Ureter (tissue), 1 donor: ENCODE results near the gene NOCT. TPM values are rescaled to one million over a fixed set of nuclear protein-coding genes. Genes with fewer than 3 reads are reported as not detected.
"Not testable (repeated sequence)": the region's sequence is repeated elsewhere in the genome, so short reads cannot be mapped to it uniquely, and the experiment has no call there.

Experiments
- DNase-seq: peaks from one replicate; pipeline ENCODE4 v3.0.0-alpha.2; 2020; ENCODE audit warnings: low spot score
- total RNA-seq: library from RNA; stranded (reverse); gene quantifications from one replicate; pipeline ENCODE4 v1.2.4, GENCODE V29; 2023
- donor health status: DM: yes; HTN: yes; CAD: no.

Gene NOCT
- total RNA-seq, 1 donor from 2014 or later: 4.8 TPM

DNA sequence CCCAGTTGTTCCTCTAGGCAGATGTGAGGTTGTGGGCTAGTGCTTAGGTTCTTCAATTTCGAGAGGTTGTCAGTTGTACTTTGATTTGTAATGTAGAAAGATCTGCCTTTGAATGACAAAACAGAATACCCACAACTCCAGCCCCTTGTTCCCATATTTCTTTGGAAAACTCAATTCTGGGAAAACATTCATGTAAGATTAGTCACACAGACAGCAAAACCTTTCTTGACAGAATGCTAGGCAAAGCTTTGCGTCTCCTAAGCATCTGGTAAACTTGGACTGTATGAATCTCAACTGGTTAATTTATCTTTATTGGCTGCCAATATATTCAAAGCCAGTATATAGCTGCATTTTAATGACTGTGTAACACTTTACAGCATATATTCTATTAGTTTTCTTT, 34.9 kb downstream of the NOCT start:
- DNase-seq: no peak

DNA sequence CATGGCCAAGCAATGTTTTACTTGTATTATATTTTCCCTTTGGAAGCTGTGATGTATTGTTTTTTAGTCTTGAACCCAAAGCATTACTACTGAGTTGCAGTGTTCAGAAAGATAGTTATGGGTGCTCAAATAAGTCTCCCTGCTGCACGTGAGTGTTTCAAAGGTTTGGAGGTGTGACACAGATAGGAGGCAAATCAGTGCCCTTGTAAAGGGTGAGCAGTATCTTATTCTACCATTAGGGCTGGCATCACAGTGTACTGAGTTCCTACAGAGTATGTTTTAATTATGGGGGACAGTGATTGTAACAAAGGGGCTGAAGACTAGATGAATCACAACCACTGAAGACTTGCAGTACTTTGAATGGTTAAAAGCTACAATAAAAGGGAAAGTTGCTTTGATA, 38.3 kb downstream of the NOCT start:
- no peak for DNase-seq

- DNase-seq: no peak
Observed at GRCh38 chr4:139054791-139055505, 39.4 kb downstream of the NOCT start.

- DNase-seq: not testable (repeated sequence)
Observed at GRCh38 chr4:139059026-139059425, 43.4 kb downstream of the NOCT start.

- DNase-seq: no peak
Observed at GRCh38 chr4:139060591-139060990, 45.0 kb downstream of the NOCT start.

- no peak for DNase-seq
Observed at GRCh38 chr4:139076016-139076744, 60.6 kb downstream of the NOCT start.

GRCh38 chr4:139077567-139078355, 62.2 kb downstream of the NOCT start:
- no peak for DNase-seq

- DNase-seq: no peak
Observed at GRCh38 chr4:139078926-139079325, 63.3 kb downstream of the NOCT start.

DNA sequence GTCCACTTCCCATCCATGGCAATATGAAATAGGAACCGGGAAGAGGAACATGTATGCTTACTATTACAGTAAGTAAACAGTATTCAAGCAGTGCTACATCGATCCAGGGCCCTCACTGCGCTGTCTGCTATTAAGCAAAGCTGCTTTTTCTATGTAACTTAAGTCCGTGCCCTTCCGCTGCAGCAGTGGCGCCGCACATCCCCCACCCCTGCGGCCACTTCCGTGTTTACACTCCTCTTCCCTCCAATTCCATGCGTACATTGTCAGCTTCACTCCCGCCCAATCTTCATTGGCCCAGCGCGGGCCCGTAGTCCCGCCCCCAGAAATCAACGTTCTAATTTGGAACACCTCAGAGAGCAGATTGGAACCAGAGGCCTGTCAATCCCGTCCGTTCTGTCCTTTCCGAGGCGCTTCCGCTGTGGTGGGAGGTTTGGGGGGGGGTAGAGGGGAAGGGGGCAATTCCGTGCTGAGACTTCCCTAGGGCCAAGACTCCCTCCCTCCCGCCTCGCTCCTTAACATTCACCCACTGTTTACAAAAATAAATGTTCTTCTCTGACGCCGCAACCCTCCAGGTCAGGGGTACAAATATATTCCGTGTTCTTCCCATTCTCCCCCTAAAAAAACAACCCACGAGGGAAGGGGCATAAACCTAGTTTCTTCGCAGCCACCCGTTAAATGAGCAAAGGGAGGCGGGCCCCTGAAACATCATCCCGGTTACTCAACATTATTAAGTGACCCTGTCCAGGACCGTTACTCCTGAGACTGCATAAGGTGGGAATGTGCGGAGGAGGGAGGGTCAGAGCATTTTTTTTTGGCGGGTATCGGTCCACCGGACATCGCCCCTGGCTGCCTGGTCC, 67.4 kb downstream of the NOCT start:
- peak; percentile 97 for DNase-seq

DNA sequence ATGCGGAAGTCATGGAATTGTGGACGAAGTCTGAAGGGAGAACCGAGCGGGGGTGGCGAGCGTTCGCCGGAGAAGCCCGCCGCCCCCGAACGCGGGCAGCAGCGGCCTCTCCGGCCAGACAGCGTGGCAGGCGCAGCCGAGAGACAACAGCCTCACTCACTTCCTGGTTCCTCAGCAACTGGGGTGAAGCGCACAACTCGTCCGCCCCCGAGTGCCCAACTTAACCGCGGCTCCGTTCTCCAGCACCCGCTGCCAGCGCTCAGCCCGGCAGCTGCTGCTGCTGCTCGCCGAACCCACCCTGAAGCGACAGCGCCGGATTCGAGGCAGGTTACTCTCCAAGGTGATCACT, 68.0 kb downstream of the NOCT start:
- no peak for DNase-seq

- DNase-seq: peak; percentile 91
Observed at GRCh38 chr4:139083956-139084803, 68.6 kb downstream of the NOCT start.

DNA sequence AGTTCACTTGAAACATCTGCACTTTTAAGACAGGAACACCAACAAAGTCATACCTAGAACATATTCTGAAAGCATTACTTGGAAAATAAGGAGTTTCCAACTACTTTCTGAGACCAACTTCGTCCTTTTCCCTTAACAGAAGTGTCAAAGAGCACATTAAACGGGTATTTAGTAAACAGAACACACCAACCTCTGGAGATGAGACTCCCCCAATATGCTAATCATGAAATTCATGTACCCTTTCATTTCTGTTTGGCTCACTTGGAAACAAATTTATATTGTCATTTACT, 69.2 kb downstream of the NOCT start:
- DNase-seq: no peak

DNA sequence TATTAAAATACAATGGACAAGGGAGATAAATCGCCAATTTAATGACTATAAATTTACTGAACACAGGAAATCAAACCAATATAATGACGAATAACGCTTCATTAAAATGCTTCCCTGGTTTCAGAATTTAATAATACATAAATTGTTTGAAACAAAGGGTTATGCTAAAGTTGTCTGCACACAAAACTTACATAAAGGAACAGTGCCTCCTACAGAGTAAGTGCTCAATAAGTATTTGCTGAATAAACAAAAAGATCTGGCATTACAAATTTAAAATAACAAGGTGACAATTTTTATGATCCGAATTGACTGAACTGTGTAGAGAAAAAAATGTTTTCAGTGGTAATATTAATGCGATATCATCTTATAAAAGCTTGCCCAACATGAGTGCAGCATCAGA, 69.6 kb downstream of the NOCT start:
- DNase-seq: no peak

DNA sequence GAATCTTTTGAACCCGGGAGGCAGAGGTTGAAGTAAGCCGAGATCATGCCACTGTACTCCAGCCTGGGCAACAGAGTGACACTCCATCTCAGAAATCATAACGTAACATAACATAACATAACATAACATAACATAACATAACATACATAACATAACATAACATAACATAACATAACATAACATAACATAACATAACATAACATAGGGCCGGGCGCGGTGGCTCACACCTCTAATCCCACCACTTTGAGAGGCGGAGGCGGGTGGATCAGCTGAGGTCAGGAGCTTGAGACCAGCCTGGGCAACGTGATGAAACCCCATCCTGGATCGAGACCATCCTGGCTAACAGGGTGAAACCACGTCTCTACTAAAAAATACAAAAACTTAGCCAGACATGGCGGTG, 76.7 kb downstream of the NOCT start:
- no peak for DNase-seq

Other genes starting within 250 kb of the NOCT start
- gene ELF2, start 161.4 kb downstream of the NOCT start, total RNA-seq: 59.7 TPM